Measurements from ENCODE around the gene RHBDL2.
"Not testable (repeated sequence)": the region's sequence is repeated elsewhere in the genome, so short reads cannot be mapped to it uniquely, and the experiment has no call there.

RHBDL2 gene

DNA sequence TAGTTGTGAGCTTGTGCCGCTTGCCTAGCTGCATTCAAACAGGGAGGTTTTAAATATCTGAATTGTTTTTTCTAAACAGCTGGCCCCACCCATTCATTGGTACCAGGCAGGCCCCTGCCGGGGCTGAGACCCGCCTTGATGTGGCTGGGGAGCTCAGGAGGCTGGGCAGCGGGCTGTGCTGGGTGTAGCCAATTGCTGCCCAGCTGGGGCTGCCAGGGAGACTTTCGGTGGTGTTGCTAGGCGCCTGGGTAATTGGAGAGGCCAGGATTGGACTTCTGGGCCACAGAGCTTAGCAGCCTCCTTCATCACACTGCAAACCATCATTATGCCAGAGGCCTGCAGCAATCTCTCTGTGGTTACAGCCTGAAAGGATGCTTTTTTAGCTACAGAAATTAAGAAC, 12.2 kb downstream of the RHBDL2 start:
- DNase-seq = peak; percentile 2

DNA sequence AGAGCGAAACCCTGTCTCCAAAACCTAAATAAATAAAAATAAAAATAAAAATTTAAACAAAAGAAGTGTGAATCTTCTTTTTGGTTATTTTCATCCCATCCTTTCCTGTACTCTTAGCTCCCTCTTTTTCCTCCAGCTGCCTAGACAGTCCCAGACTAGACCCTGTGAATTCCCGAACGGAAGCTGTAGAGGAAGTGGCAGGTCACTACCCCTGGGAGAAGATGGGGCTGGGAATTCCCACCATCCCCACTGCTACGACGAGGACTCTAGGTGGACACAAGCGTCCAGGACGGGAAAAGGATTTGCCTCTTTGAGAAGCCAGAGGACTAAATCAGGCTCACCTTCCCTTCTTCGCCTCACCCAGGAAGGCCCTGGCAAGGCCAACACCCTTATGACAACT, 12.6 kb downstream of the RHBDL2 start:
- no peak for DNase-seq

DNA sequence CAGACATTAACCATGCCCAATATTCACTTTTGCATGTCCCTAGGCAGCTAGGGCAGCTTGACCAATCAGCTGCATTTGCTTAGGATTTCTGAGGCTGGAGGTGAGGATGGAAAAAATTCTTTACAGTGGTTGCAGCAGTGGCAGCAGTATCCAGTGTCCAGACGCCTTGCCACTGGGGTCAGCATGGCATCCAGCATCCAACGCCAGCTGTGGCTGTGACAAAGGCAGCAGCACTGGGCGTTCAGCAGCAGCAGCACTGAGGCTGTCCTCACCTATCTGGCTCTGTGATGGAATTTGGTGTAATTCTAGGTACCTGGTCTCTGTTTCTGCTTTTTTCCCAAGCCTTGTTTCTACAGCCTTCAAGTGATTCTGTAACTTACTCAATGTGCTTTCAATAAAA, 15.5 kb downstream of the RHBDL2 start:
- no peak for DNase-seq

DNA sequence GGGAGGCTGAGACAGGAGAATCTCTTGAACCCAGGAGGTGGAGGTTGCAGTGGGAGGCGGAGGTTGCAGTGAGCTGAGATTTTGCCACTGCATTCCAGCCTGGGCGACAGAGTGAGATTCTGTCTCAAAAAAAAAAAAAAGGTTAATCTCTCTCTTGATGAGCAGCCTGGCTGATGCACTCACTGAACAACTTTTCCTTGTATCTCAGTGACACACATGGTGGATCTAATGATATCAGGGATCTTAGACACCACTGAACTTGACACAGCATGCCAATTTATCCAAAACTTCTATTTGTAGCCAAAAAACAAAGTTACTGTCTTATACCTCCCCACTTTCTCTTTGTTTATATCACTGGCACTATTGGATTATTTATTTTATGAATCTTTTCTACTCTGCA, 16.2 kb downstream of the RHBDL2 start:
- no peak for DNase-seq

DNA sequence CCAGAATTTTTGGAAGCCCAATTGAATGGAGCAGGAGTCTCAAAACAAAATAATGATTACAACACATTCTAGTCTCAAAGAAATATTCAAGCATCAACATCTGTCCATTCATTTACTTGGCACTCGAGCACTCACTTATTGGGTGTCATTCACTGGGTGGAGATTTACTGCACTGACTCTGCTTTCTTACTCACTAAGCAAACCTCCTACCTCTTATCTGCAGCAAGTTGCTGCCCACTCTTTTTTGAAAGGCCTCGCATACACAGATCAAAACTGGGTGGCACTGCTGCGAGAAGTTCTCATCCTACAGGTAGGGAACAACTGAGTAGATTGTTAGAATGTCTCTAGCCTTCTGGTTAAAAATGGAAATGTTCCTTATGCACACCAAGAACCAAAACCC, 18.0 kb downstream of the RHBDL2 start:
- DNase-seq = no peak

DNA sequence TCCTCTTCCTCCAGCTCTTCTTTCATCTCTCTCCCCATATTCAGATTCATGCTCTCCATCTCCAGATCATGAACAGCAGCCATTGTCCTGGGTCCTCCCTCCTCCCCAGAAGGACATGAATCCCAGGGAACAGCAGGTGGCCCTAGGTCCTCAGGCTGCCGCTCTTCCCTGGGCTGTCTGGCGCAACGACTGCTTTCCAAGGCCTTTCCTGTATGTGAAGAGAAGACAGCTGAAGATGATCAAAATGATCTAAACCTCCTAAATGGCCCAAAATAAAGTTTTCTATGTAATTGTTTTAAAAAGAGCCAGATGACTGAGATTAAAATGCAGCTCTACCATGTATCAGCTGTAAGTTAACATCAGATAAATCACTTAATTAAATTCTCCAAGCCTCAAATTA, 22.5 kb downstream of the RHBDL2 start:
- peak; percentile 11 for DNase-seq

DNA sequence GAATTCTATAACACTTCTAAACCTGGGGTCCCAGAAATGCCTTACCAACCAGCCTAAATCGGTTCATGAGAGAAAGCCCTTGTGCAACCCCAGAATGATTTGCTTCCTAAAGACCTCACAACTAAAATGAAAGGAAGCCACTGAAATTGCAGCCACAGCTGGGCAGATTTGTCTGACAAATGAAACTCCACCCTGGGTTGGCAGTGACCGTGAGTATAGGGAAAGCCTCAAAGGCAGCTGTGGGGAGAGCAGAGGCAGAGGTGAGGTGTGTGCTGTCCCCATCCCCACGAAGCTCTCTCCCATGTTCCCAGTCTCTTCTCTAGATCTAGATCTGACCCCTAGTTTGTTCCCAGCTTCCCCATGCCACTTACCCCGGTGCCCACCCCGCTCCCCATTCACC, 23.1 kb downstream of the RHBDL2 start:
- no peak for DNase-seq

DNA sequence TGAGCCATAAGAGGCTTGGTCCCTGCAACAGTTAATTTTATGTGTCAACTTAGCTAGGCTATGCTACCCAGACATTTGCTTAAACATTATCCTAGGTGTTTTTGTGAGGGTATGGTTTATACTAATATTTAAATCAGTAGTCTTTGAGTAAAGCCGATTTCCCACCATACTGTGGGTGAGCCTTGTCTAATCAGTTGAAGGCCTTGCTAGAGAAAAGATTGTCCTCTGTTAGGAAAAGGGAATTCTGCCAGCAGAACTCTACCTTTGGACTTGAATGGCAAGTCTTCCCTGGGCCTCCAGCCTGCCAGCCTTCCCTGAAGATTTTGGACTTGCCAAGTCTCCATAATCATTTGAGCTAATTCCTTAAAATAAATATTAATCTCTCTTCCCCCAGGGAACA, 23.9 kb downstream of the RHBDL2 start:
- DNase-seq = no peak

DNA sequence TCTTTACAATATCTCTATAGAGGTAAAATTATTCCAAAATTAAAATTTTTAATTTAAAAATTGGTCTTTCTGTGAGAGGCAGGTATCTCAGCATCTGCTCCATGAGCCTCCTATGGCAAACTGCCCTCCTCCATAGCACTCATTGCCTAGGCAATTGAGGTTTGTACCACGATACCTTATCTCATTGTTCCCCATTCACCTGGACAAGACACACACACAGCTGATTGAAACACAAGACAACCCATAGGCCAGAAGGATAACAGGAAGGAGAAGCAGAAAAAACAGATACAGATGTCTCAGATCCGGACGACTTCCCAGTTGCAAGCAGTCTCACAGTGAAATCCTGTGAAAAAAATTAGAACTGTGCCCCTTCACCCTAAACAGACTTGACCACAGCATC, 24.3 kb downstream of the RHBDL2 start:
- no peak for DNase-seq

DNA sequence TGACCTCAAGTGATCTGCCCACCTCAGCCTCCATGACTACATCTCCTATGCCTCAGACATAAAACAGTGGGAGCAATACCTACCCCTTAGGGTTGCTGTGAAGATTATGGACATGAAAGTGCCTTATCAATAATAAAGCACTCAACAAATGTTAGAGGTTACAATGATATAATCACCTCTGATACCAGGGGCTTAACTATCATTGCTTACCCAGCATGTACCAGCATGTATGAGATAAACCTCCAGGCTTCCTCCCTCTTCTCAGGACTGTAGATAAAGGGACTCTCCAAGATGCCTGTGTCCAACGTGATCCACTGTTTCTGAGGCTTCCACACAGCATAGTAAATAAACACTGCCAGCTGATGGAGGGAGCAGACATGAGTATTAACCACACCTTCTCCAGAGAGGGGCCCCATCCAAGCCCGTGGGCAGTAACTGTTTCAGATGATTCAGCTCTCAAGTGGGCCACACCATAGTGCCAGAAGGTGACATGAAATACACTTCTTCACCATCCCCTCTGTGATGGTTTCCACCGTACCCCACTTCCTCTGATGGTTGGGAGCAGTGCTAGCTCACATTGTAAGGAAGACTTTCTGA, 26.2 kb downstream of the RHBDL2 start:
- no peak for DNase-seq

DNA sequence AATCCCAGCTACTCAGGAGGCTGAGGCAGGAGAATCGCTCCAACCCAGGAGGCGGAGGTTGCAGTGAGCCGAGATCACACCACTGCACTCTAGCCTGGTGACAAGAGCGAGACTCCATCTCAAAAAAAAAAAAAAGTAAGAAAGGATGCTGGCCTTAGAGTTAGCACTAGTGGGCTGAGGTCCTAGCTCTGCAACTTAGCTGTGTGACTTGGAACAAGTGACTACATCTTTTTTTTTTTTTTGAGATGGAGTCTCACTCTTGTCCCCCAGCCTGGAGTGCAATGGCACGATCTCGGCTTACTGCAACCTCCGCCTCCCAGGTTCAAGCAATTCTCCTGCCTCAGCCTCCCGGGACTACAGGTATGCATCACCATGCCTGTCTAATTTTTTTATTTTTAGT, 26.7 kb downstream of the RHBDL2 start:
- DNase-seq = not testable (repeated sequence)

DNA sequence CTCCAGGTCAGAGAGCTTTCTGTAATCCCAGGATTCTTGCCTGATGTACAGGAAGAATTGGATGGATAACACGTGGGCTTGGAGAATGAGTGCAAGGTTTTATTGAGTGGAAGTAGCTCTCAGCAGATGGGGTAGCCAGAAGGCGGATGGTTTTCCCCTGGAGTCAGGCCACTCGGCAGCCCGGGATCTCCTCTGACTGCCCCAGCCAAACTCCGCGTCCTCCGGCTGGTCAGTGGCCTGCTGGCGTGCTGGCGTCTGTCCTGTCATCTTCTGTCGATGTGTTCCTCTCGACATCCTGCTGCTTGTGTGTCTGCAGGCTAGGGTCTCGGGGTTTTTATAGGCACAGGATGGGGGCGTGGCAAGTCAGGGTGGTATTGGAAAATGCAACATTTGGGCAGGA, 32.8 kb downstream of the RHBDL2 start:
- no peak for DNase-seq

DNA sequence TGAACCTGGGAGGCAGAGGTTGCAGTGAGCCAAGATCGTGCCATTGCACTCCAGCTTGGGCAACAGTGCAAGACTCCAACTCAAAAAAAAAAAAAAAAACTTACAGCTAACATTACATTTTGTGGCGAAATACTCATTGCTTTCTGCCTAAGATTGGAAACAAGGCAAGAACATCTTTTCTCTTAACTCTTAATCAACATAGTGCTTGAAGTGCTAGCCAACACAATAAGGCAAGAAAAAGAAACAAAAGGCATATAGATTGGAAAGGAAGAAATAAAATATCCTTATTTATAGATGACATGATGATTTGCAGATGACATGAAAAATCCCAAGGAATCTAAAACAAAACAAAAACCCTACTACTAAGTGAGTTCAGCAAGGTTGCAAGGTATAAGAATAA, 35.6 kb downstream of the RHBDL2 start:
- DNase-seq = no peak

DNA sequence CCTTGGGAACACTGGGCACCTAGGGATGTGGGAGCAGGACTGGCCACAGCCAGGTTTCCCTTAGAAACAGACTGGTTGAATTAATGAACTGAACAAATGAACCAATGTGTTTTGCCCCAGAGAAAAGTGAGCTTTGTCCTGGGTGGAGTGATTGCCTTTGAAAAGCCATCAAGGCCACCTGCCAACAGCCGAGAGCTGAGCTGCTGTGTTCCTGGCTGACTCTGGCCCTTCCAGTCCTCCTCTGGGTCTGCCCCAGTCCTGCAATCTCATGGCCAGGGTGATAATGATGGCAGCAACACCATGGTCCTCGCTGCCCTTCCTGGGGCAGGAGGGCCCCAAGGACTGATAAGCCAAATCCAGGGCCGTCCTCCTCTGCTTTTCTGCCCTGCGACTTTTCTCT, 42.1 kb downstream of the RHBDL2 start:
- no peak for DNase-seq

DNA sequence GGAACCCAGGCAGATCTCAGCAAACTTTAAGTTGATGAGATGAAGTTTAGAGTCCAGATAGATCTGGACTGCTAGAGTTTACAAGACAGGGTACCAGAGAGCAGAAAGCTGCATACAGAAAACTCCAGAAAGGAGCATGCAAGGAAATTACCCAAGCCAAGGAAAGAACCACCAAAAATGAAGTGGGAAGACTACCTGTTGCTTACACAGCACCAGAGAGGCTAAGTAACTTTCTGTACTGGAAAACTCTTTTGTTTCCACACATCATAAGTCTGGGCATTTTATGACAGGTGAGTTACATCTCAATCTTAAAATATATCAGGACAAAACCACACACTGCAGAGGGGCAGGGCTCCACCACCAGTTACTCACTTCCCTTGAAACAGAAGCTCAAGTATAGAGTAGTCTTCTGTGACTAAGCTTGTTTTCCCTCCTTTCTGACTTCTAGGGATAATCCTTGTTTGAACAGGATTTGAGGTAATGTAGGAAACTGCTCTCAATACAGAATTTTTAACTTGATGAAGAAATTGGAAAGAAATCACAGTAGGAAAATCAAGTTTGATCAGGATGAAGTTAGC, 42.9 kb downstream of the RHBDL2 start:
- DNase-seq = peak; percentile 10

DNA sequence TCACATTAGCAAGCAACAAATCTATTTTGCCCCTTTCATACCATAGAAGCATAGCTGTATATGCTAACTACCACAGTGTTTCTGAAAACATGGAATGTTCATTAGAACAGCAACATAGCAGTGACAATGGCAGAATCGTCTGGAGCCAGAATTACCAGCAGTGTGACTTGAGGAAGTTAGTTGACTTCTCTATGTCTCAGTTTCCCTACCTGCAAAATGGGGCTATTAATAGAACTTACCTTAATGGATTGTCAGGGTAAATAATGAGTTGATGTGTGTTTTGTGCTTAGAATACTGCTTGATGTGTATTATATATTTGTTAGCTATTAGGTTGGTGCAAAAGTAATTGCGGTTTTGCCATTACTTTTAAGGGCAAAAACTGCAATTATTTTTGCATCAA, 45.5 kb downstream of the RHBDL2 start:
- no peak for DNase-seq

DNA sequence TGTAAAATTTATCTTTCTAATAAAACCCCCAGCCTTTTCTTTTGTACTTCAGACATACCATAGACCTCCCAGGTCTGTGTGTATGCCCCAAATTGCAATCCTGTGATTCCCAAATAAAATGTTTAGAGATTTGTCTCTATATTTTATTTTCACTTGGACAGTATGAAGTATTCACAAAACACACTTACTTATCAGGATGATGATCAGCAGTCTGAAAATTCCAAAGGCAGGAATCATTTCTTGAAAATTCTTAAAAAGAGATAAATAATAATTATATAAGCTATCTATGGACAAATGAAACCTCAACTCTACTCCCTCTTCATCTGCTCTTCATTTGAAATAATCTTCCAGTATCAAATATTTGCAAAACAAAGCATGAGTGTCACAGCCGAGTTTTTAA, 48.7 kb downstream of the RHBDL2 start:
- no peak for DNase-seq

DNA sequence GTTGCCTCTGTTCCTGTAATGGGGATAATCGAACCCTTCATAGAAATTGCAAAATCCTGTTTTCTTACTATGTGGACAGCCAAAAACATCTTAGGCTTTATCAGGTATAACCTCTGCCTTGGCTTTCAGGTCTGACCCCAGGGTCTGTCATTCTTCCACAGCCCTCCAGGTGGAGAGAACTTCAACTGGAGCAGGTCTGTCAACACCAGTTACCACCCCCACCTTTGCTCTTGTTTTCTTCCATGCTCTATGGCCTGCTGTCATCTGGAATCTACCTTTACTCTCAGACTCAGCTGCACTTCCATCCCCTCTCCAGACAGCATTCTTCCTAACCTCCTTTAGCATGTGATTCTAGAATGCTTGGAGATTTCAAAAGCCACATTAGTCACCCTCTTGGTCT, 49.9 kb downstream of the RHBDL2 start:
- DNase-seq = peak; percentile 13

DNA sequence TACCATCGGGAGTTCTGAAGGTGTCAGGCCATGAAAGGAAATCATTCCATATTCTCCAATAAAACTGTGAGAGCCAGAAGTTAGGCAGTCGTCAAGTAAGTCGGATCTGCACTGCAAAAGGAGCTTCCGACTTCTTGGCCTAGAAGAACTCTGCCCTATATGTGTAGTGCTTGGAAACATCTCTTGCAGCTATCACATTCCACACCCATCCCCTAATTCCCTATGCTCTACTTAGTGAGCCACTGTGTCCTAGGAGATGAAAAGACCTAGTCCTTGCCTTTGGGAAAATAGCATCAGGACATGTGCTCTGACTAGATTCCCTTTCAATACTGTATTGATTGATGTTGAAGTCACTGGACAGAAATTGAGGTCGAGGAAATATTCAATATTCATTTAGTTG, 52.0 kb downstream of the RHBDL2 start:
- no peak for DNase-seq

DNA sequence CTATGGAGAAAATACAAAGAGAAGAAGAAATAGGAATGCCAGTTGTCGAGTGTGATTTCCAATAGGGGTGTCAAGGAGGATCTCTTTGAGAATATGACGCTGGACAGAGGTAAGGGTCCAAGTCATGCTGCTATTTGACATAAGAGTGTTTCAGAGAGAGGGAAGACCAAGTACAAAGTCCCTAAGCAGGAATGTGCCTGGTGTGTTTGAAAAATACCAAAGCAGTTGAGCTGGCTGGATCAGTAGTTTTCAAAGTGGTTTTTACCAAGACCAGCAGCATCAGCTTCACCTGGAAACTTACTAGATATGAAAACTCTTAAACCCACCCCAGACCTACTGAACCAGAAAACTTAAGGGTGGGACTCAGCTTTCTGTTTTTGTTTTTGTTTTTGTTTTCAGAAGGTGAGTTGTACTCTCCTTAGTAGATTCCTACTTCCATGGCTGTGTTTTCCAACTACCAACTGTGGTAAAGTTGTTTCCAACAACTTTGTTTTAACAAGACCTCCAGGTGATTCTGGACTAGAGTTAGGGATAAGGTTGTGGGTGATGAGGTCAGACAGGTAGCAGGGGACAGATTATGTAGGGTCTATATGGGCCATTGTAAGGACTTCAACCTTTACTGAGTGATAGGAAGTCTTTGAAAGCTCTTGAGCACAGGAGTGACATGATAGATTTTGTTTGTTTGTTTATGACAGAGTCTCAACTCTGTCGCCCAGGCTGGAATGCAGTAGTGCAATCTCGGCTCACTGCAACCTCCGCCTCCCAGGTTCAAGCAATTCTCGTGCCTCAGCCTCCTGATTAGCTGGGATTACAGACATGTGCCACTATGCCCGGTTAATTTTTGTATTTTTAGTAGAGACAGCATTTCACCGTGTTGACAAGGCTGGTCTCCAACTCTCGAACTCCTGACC, 53.0 kb downstream of the RHBDL2 start:
- no peak for DNase-seq

DNA sequence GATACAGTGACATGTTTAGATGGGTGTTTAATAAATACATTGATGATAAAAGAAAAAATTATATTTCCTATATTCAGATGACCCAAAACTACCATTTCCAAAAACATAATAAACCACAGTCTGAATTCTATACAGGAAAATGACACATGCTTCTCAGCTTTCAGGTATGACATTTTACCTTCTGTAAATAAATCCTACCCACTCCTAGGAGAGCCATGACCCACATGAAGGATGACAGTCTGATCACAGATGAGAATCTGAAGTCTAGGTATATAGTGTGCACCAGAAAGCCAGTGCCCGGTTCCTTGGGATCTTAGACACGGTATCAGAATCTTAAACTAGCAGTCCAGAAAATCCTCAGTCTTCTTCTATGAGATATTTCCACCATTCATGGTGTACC, 56.5 kb downstream of the RHBDL2 start:
- no peak for DNase-seq

DNA sequence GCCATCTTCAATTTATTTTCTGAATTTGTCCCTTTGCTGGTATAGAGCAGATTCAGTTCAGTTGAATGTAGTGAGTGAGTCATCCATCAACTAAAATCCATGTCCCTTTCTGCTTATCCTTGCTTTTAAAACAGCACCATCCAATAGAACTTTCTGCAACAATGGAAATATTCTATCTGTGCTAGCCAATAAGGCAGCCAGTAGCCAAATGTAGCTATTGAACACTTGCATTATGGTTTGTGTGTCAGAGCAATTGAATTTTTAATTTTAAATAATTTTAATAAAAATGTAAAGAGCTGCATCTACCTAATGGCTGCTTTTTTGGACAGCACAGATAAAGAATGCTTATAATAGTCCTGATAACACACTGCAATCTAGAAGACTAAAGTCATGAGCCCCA, 60.1 kb downstream of the RHBDL2 start, which contains the start of gene GJA9:
Gene GJA9 (minus strand): TSS at position 101 of the 400 bp plus-strand sequence. CDS start 5,489 bp downstream, outside the sequence.
- no peak for DNase-seq

DNA sequence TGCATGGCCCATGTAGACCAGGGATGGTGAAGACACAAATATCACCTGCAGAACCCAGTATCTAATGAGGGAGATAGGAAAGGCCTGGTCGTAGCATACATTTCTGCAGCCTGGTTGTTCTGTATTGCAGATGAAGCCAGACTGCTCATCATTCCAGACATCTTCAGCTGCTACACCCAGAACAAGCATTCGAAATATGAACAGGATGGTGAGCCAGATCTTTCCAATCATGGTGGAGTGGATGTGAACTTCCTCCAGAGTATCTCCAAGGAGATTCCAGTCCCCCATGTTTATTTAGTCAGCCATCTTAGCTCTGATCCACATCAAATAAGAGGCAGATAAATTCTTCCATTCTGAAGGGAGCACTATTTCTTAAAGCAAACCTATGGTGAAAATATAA, 65.8 kb downstream of the RHBDL2 start:
- DNase-seq = no peak
